SU-DHL-6 (cell line): ENCODE results near the gene PDRG1.

Source experiments
- H2AFZ ChIP-seq: fragments of 200-600 bp; sonication (generic); 2 replicates; pipeline ENCODE4 v1.6.1; 2014; ENCODE audit warnings: low read depth, mild to moderate bottlenecking, moderate library complexity, mixed read lengths, antibody characterized with exemption, low read length; ENCODE audit not compliant: severe bottlenecking
- H3F3A ChIP-seq: fragments of 200-600 bp; shearing (Covaris generic); 2 replicates; pipeline ENCODE4 v1.6.0; 2016; ENCODE audit warnings: antibody characterized with exemption, mild to moderate bottlenecking; ENCODE audit not compliant: insufficient read depth
- H3K27ac ChIP-seq: fragments of 200-600 bp; sonication (generic); 2 replicates; pipeline ENCODE4 v1.5.1; 2016; ENCODE audit warnings: low read depth, mild to moderate bottlenecking, low read length, moderate library complexity, mixed read lengths
- H3K27me3 ChIP-seq: fragments of 200-600 bp; sonication (generic), shearing (Covaris generic); 2 replicates; pipeline ENCODE4 v1.6.0; 2014; ENCODE audit warnings: mild to moderate bottlenecking, low read length
- H3K36me3 ChIP-seq: fragments of 200-600 bp; sonication (generic); 2 replicates; pipeline ENCODE4 v1.6.1; 2014; ENCODE audit warnings: mild to moderate bottlenecking, low read length, mixed read lengths
- H3K4me2 ChIP-seq: fragments of 300-600, 200-600 bp; shearing (Covaris generic), sonication (generic); 2 replicates; pipeline ENCODE4 v1.6.0; 2014; ENCODE audit warnings: low read length, low read depth, mild to moderate bottlenecking; ENCODE audit not compliant: poor library complexity, severe bottlenecking
- H3K4me3 ChIP-seq: fragments of 200-600 bp; sonication (generic); 2 replicates; pipeline ENCODE4 v1.5.1; 2014; ENCODE audit warnings: antibody characterized with exemption, low read length, mild to moderate bottlenecking, mixed read lengths; ENCODE audit not compliant: insufficient read depth, poor library complexity, severe bottlenecking
- H3K79me2 ChIP-seq: fragments of 200-600 bp; sonication (generic); 2 replicates; pipeline ENCODE4 v1.6.1; 2014; ENCODE audit warnings: mild to moderate bottlenecking, low read length, moderate library complexity; ENCODE audit not compliant: insufficient read depth
- H3K9ac ChIP-seq: fragments of 200-600 bp; sonication (generic); 2 replicates; pipeline ENCODE4 v1.7.0; 2014; ENCODE audit warnings: mild to moderate bottlenecking, low read length
- H3K9me2 ChIP-seq: fragments of 200-600 bp; sonication (generic); replicated peaks from 2 replicates; pipeline ENCODE4 v1.6.1; 2014; ENCODE audit warnings: low read length; ENCODE audit not compliant: insufficient read depth
- H3K9me3 ChIP-seq: fragments of 200-600 bp; sonication (generic); 2 replicates; pipeline ENCODE4 v1.6.1; 2014; ENCODE audit warnings: low read length, mixed read lengths; ENCODE audit not compliant: insufficient read depth
- H4K20me1 ChIP-seq: fragments of 200-600 bp; sonication (generic); 2 replicates; pipeline ENCODE4 v1.6.1; 2014; ENCODE audit warnings: low read depth, mild to moderate bottlenecking, antibody characterized with exemption, low read length, moderate library complexity, mixed read lengths
- EZH2phosphoT487 ChIP-seq: fragments of 200-600 bp; sonication (generic), shearing (Covaris generic); conservative IDR thresholded peaks from 2 replicates; pipeline ENCODE4 v1.6.1; 2018; ENCODE audit warnings: mild to moderate bottlenecking, antibody characterized with exemption, low read length, moderate library complexity, mixed read lengths
- TF ChIP-seq, protein P1 (sequence below): fragments of 200-600 bp; sonication (generic); IDR thresholded peaks from one replicate; pipeline ENCODE4 v1.5.1; 2017; ENCODE audit warnings: antibody characterized with exemption, mild to moderate bottlenecking, low read length, moderate library complexity; ENCODE audit not compliant: insufficient read depth, poor library complexity, severe bottlenecking

The PDRG1 gene

DNA sequence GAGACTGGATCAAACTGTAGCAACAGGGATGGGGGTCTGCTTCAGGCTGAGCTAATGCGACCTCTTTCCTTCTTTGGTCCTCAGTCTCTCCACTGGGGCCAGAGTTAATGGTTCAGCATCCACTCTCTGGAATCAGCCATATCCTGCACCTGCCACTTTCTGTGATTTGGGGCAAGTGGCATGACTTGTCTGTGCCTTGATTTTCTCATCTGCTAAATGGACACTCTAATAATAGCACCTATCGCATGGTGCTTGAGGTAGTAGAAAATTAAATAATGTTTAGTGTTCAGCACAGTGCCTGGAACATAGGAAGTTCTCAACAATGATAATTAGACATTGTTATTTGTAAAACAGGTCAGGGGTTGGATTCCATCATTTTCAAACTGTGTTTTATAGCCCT, 22.4 kb upstream of the PDRG1 start:
- no peaks in the 10 kb centered on the region for H3F3A ChIP-seq
- no peak overlapping the region for H3K9ac ChIP-seq
- no peaks in the 10 kb centered on the region for H3K79me2 ChIP-seq
- H3K27ac ChIP-seq: no peak overlapping the region
- TF ChIP-seq EZH2phosphoT487: no peak
- TF ChIP-seq, protein P1, sequence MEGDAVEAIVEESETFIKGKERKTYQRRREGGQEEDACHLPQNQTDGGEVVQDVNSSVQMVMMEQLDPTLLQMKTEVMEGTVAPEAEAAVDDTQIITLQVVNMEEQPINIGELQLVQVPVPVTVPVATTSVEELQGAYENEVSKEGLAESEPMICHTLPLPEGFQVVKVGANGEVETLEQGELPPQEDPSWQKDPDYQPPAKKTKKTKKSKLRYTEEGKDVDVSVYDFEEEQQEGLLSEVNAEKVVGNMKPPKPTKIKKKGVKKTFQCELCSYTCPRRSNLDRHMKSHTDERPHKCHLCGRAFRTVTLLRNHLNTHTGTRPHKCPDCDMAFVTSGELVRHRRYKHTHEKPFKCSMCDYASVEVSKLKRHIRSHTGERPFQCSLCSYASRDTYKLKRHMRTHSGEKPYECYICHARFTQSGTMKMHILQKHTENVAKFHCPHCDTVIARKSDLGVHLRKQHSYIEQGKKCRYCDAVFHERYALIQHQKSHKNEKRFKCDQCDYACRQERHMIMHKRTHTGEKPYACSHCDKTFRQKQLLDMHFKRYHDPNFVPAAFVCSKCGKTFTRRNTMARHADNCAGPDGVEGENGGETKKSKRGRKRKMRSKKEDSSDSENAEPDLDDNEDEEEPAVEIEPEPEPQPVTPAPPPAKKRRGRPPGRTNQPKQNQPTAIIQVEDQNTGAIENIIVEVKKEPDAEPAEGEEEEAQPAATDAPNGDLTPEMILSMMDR: no peak
- H4K20me1 ChIP-seq: no peaks in the 10 kb centered on the region; the same call in 1 of the 2 replicates
- H3K9me2 ChIP-seq: no peaks in the 10 kb centered on the region
- H3K4me3 ChIP-seq: no peak overlapping the region
- no peak overlapping the region for H2AFZ ChIP-seq
- H3K9me3 ChIP-seq: no peaks in the 10 kb centered on the region
- no peaks in the 10 kb centered on the region for H3K36me3 ChIP-seq
- H3K4me2 ChIP-seq: no peak overlapping the region
- no peaks in the 10 kb centered on the region for H3K27me3 ChIP-seq

DNA sequence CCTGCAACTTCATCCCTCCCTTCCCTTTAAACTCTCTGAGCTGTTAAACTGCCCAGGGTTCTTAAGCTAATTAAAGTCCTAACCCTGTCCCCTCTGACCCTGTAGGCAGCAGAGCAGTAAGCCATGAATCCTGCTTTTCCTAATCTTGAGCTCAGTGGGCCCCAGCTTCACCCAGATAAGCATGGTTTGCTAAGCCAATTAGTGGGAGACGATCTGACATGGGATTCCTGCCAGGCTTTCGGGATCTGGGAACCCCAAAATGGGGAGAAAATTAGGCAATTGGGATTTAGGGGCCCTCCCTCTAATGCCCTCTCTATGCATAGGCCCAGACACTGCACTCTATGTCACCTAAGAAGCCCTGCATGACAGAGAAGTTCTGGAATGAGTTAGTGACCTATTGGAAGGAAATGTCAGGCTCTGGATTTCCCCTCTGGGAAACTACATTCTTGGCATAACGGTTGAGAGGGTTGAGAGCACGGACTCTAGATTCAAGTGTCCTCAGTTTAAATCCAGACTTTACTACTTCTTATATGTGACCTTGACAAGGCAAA, 20.7 kb upstream of the PDRG1 start:
- Histone ChIP-seq H3K9me2 (no peaks in the 10 kb centered on the region), H3K4me3 (no peak overlapping the region), H3K79me2 (no peaks in the 10 kb centered on the region), H3K27me3 (no peaks in the 10 kb centered on the region), H3K9me3 (no peaks in the 10 kb centered on the region), H3K9ac (no peak overlapping the region), H4K20me1 (no peaks in the 10 kb centered on the region; the same call in 1 of the 2 replicates), H3F3A (no peaks in the 10 kb centered on the region), H3K4me2 (no peak overlapping the region), H3K36me3 (no peaks in the 10 kb centered on the region), H2AFZ (no peak overlapping the region), H3K27ac (no peak overlapping the region)
- no peak for TF ChIP-seq EZH2phosphoT487
- TF ChIP-seq, protein P1: no peak

DNA sequence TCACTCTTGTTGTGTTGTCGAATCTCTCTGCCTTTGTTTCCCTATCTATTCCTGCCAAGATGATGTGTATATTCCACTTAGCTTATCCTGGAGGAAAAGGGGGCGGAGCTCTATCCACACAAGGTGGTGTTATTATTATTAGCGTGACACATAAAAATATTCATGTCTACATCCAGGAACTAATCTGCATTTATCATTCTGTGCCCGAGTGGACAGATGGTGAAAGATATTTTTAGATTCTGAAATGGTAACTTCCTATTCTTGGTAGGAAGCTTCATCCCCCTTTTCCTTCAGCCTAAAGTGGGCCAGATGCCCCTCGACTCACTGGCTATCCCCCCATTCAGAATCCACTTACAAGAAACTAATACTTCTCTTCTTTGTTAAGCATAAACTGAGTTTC, 18.1 kb upstream of the PDRG1 start:
- Histone ChIP-seq H3K9me3 (no peaks in the 10 kb centered on the region), H2AFZ (no peak overlapping the region), H3K4me2 (no peak overlapping the region), H3K27me3 (no peaks in the 10 kb centered on the region), H3K79me2 (no peaks in the 10 kb centered on the region), H3K36me3 (no peaks in the 10 kb centered on the region), H4K20me1 (no peaks in the 10 kb centered on the region), H3K9ac (no peak overlapping the region), H3K4me3 (no peak overlapping the region), H3K27ac (no peak overlapping the region), H3F3A (no peaks in the 10 kb centered on the region), H3K9me2 (no peaks in the 10 kb centered on the region)
- TF ChIP-seq EZH2phosphoT487: no peak
- TF ChIP-seq, protein P1: no peak
